ENCODE data around the gene SCP2. TPM values are rescaled to one million over a fixed set of nuclear protein-coding genes. Genes with fewer than 3 reads are reported as not detected.
A peak's percentile ranks its signal among the peaks of the same experiment; 100 is the strongest.

SCP2 gene
- polyA plus RNA-seq, 1 of the 3 experiments (the other 2 are of a cell fraction) = 49.5 TPM

- Histone ChIP-seq H3F3A (replicated peaks; ENCODE audit: insufficient read depth) (no peaks in the 10 kb centered on the region), H3K9me3 (no peaks in the 10 kb centered on the region), H3K4me2 (no peak overlapping the region), H3K27ac (ENCODE audit: low read depth in 2 of 2, low read length in 1 of 2) (no peak overlapping the region), H2AFZ (ENCODE audit: low read depth) (no peak overlapping the region), H3K4me1 (ENCODE audit: control insufficient read depth in 1 of 2, insufficient read depth in 2 of 2, low read depth in 1 of 2, low read length in 1 of 2) (no peaks in the 10 kb centered on the region), H3K27me3 (ENCODE audit: insufficient read depth) (no peaks in the 10 kb centered on the region), H3K9ac (no peak overlapping the region), H4K20me1 (ENCODE audit: insufficient read depth) (no peaks in the 10 kb centered on the region), H3K4me3 (ENCODE audit: low read depth in 2 of 2, low read length in 1 of 2) (no peak overlapping the region), H3K9me2 (no peaks in the 10 kb centered on the region), H3K79me2 (ENCODE audit: insufficient read depth) (no peaks in the 10 kb centered on the region), H3K36me3 (replicated peaks in 1 of 2; ENCODE audit: control insufficient read depth in 1 of 2, insufficient read depth in 2 of 2, low read length in 1 of 2) (no peaks in the 10 kb centered on the region)
- WGBS (ENCODE audit: low lambda C conversion rate) = 80% methylated on average over 3 of the region's 3 CpGs
- TF ChIP-seq RAD21 (IDR thresholded peaks at IDR 0.05; ENCODE audit: low read length) = peak; percentile 74
- no peak for TF ChIP-seq FOSL2 (IDR thresholded peaks at IDR 0.05; ENCODE audit: borderline replicate concordance, low read depth)
- no peak for TF ChIP-seq USF1 (IDR thresholded peaks at IDR 0.05; ENCODE audit: borderline replicate concordance, low read depth)
- TF ChIP-seq MEF2A (IDR thresholded peaks at IDR 0.05; ENCODE audit: borderline replicate concordance, low read depth) = no peak
- TF ChIP-seq GATA2 (CRISPR knock-in tag; IDR thresholded peaks at IDR 0.05) = no peak
- TF ChIP-seq SIN3A (IDR thresholded peaks at IDR 0.05; ENCODE audit: borderline replicate concordance, low read depth, low read length) = no peak
- no peak for TF ChIP-seq JUND (IDR thresholded peaks at IDR 0.05)
- no peak for TF ChIP-seq TEAD4 (IDR thresholded peaks at IDR 0.05; ENCODE audit: borderline replicate concordance, insufficient read depth)
- no peak for TF ChIP-seq TAF1 (IDR thresholded peaks at IDR 0.05; ENCODE audit: borderline replicate concordance, low read depth, low read length)
- TF ChIP-seq EZH2phosphoT487 (IDR thresholded peaks at IDR 0.05; ENCODE audit: borderline replicate concordance, low read depth) = no peak
- TF ChIP-seq YY1 (IDR thresholded peaks at IDR 0.05; ENCODE audit: low read depth) = no peak
- TF ChIP-seq SMC3 (IDR thresholded peaks at IDR 0.05; ENCODE audit: low read depth, low read length) = peak; percentile 42
- TF ChIP-seq RXRA (IDR thresholded peaks at IDR 0.05; ENCODE audit: borderline replicate concordance, low read depth) = no peak
- no peak for TF ChIP-seq NRF1 (IDR thresholded peaks at IDR 0.05; ENCODE audit: low read depth, low read length)
- no peak for TF ChIP-seq CHD2 (IDR thresholded peaks at IDR 0.05; ENCODE audit: low read length, partially characterized antibody)
- no peak for TF ChIP-seq USF2 (IDR thresholded peaks at IDR 0.05; ENCODE audit: borderline replicate concordance, low read depth, low read length)
- TF ChIP-seq CTCF (IDR thresholded peaks at IDR 0.05) = peak; percentile 47
- ChIA-PET POLR2A (no interaction called here), CTCF (no interaction called here)
- peak; percentile 38 for DNase-seq
Measured at GRCh38 chr1:52970149-52970548, 43.1 kb downstream of the SCP2 start.

Data from SK-N-SH (cell line).